ENCODE data around the gene RAD51B.

Gene RAD51B

DNA sequence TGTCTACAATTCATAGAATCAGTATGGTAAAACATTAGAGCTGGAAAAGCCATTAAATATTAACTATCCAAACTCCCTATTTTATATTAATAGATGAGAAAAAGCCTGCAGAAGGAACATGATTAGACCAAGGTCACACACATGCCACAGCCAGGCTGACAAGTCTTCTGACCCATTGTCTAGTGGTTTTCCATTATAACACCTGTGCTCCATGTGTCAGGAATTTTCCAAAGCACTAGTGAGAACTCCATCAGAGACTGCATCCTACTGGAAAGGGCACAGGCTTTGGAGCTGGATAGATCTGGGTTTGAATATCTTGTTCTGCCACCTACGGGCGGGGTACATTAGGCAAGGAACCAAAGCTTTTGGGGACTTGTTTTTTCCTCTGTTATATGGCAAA lies 325.5 kb downstream of the RAD51B start:
- no peaks in the 10 kb centered on the region for H3K27me3 ChIP-seq (ENCODE audit: insufficient read depth, poor library complexity, severe bottlenecking)
- DNase-seq (ENCODE audit: low read depth in 1 of 2, low spot score in 1 of 2), result no peak
- TF ChIP-seq, protein P1, sequence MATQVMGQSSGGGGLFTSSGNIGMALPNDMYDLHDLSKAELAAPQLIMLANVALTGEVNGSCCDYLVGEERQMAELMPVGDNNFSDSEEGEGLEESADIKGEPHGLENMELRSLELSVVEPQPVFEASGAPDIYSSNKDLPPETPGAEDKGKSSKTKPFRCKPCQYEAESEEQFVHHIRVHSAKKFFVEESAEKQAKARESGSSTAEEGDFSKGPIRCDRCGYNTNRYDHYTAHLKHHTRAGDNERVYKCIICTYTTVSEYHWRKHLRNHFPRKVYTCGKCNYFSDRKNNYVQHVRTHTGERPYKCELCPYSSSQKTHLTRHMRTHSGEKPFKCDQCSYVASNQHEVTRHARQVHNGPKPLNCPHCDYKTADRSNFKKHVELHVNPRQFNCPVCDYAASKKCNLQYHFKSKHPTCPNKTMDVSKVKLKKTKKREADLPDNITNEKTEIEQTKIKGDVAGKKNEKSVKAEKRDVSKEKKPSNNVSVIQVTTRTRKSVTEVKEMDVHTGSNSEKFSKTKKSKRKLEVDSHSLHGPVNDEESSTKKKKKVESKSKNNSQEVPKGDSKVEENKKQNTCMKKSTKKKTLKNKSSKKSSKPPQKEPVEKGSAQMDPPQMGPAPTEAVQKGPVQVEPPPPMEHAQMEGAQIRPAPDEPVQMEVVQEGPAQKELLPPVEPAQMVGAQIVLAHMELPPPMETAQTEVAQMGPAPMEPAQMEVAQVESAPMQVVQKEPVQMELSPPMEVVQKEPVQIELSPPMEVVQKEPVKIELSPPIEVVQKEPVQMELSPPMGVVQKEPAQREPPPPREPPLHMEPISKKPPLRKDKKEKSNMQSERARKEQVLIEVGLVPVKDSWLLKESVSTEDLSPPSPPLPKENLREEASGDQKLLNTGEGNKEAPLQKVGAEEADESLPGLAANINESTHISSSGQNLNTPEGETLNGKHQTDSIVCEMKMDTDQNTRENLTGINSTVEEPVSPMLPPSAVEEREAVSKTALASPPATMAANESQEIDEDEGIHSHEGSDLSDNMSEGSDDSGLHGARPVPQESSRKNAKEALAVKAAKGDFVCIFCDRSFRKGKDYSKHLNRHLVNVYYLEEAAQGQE (IDR thresholded peaks at IDR 0.05; ENCODE audit: insufficient replicate concordance, low read depth), result no peak
- no peak for TF ChIP-seq GABPA (IDR thresholded peaks at IDR 0.05; ENCODE audit: low read depth)
- H3K4me3 ChIP-seq (replicated peaks; ENCODE audit: insufficient read depth, low read length), result no peak overlapping the region
- H3K27ac ChIP-seq (replicated peaks), result no peak overlapping the region

DNA sequence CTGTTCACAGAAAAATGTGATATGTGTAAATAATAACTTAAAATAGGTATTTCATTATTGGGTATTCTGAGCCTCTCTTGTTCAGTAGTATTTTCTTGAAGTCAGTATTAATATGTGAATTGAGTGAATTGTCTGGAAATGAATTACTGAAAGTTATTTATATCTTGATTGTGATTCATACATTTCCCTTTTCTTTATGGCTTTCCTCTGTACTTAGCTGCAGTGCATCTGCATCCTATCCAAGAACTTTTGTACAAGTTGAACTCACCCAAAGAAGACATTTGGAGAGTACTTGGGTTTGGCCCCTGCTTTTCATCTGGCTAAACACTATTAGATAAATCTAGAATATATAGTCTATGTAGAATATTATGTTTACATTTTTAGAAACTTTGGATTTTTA lies 326.0 kb downstream of the RAD51B start:
- Histone ChIP-seq H3K4me3 (replicated peaks; ENCODE audit: insufficient read depth, low read length) (no peak overlapping the region), H3K27ac (replicated peaks) (no peak overlapping the region), H3K27me3 (ENCODE audit: insufficient read depth, poor library complexity, severe bottlenecking) (no peaks in the 10 kb centered on the region)
- no peak for TF ChIP-seq CTCF (IDR thresholded peaks at IDR 0.05; ENCODE audit: insufficient read depth, low read length)
- TF ChIP-seq, protein P1 (IDR thresholded peaks at IDR 0.05; ENCODE audit: insufficient replicate concordance, low read depth), result no peak
- TF ChIP-seq POLR2AphosphoS5 (IDR thresholded peaks at IDR 0.05; ENCODE audit: low read depth), result no peak
- no peak for TF ChIP-seq GABPA (IDR thresholded peaks at IDR 0.05; ENCODE audit: low read depth)
- TF ChIP-seq SPI1 (IDR thresholded peaks at IDR 0.05; ENCODE audit: borderline replicate concordance, low read depth), result no peak
- DNase-seq (ENCODE audit: low read depth in 1 of 2, low spot score in 1 of 2), result no peak

- no peak overlapping the region for H3K27ac ChIP-seq (replicated peaks)
- no peak overlapping the region for H3K4me3 ChIP-seq (replicated peaks; ENCODE audit: insufficient read depth, low read length)
- DNase-seq (ENCODE audit: low read depth in 1 of 2, low spot score in 1 of 2), result no peak
- H3K27me3 ChIP-seq (ENCODE audit: insufficient read depth, poor library complexity, severe bottlenecking), result no peaks in the 10 kb centered on the region
- TF ChIP-seq GABPA (IDR thresholded peaks at IDR 0.05; ENCODE audit: low read depth), result no peak
- TF ChIP-seq SPI1 (IDR thresholded peaks at IDR 0.05; ENCODE audit: borderline replicate concordance, low read depth), result no peak
- TF ChIP-seq CTCF (IDR thresholded peaks at IDR 0.05; ENCODE audit: insufficient read depth, low read length), result no peak
- TF ChIP-seq, protein P1 (IDR thresholded peaks at IDR 0.05; ENCODE audit: insufficient replicate concordance, low read depth), result no peak
- TF ChIP-seq POLR2AphosphoS5 (IDR thresholded peaks at IDR 0.05; ENCODE audit: low read depth), result no peak
Measured at GRCh38 chr14:68146818-68147217, 327.2 kb downstream of the RAD51B start.

DNA sequence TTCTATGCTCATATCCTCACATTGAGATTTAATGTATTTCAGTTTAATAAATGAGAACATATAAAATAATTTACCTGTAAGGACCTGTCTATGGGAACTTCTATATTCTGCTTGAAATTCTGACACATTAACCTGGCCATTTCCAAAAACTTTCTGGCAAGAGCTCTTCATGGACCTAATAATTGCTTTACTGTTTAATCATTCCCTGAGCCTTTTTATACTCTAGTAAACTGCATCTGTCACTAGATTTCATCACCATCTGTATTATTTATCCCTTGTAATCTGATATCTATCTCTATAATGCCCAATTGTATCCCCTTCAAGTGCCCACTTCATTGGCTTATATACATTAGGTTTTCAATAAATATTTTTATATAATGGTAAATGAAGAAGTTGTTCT lies 327.7 kb downstream of the RAD51B start:
- no peaks in the 10 kb centered on the region for H3K27me3 ChIP-seq (ENCODE audit: insufficient read depth, poor library complexity, severe bottlenecking)
- TF ChIP-seq CTCF (IDR thresholded peaks at IDR 0.05; ENCODE audit: insufficient read depth, low read length) (no peak), GABPA (IDR thresholded peaks at IDR 0.05; ENCODE audit: low read depth) (no peak), POLR2AphosphoS5 (IDR thresholded peaks at IDR 0.05; ENCODE audit: low read depth) (no peak), SPI1 (IDR thresholded peaks at IDR 0.05; ENCODE audit: borderline replicate concordance, low read depth) (no peak)
- TF ChIP-seq, protein P1 (IDR thresholded peaks at IDR 0.05; ENCODE audit: insufficient replicate concordance, low read depth), result no peak
- H3K4me3 ChIP-seq (replicated peaks; ENCODE audit: insufficient read depth, low read length), result no peak overlapping the region
- no peak overlapping the region for H3K27ac ChIP-seq (replicated peaks)
- no peak for DNase-seq (ENCODE audit: low read depth in 1 of 2, low spot score in 1 of 2)

Measured in HL-60 (cell line).